HG03469 (cell line): ENCODE results near the gene SPAM1.
"Not testable (repeated sequence)": the region's sequence is repeated elsewhere in the genome, so short reads cannot be mapped to it uniquely, and the experiment has no call there.

Source experiments
- ATAC-seq: cut with Tn5 transposase; IDR thresholded peaks from one replicate; pipeline ENCODE4 v1.9.1; 2021; ENCODE audit warnings: mild to moderate bottlenecking, moderate library complexity, moderate number of reproducible peaks; ENCODE audit not compliant: unreplicated experiment

Gene SPAM1

GRCh38 chr7:123945938-123946337 lies 20.9 kb downstream of the SPAM1 start:
- no peak for ATAC-seq

- no peak for ATAC-seq
Observed at GRCh38 chr7:123948136-123948535, 23.1 kb downstream of the SPAM1 start.

DNA sequence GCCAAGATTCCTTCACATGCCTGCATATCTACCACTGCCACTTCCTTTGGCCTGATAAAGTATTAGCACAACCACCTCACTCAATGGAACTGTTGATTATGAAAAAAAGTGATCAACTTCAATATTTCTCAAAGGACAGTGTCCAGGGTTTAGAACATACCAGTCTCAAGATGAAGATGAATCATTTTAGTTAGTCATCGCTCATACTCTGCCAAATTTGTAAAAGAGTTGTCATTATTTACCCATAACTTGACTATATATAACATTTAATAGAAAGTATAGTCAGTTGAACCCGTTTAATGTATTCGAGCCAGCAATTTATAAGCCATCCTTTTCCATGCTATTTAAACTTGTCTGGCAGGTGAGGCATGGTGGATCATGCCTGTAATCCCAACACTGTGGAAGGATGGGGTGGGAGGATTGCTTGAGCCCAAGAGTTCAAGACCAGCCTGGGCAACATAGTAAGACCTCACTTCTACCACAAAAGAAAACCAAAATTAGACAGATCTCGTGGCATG lies 33.2 kb downstream of the SPAM1 start:
- ATAC-seq = no peak

DNA sequence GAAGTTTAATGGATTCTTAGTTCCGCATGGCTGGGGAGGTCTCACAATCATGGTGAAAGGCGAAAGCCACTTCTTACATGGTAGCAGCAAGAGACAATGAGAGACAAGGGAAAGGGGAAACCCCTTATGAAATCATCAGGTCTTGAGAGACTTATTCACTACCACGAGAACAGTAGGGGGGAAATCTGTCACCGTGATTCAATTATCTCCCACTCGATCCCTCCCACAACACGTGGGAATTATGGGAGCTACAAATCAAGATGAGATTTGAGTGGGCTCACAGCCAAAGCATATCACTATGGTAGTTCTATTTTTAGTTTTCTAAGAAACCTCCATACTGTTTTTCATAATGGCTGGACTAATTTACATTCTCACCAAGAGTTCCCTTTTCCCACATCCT lies 36.7 kb downstream of the SPAM1 start:
- no peak for ATAC-seq

DNA sequence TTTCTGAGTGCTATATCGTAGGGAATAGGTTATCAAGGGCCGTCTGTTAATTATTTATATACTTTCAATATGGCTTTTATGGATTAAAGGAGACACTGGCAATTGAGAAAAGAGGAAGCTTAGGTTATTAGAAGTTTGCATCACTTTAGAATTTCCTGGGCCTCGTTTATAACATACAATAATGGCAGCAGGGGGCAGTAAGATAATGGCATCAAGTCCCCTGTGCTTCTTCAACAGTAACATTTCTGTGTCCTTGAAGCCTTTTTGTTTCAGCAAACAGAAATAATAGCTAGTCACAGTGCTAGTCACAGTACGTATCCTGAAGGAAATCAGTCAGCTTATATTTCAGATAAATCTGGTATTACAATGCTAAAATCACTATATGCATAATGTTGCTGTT lies 41.9 kb downstream of the SPAM1 start:
- no peak for ATAC-seq

- ATAC-seq = no peak
Observed at GRCh38 chr7:123972045-123972444, 47.0 kb downstream of the SPAM1 start.

DNA sequence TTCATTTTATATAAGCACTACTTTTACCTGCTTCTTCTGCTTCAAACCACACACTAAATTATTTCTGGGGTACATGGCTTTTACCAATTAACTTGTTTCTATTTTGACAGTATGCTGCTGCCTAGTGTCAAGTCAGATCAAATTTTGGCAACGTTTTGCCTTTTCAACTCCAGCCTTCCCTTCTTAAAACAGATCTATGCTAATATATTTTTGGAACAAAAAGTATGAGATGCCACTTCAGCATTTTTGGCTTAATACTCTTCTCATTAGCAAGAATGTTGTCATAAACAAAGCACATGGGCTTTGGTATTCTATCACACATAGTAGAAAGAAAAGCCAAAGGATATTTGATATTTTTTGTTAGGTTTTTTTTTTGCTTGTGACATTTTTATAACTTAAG lies 47.8 kb downstream of the SPAM1 start:
- no peak for ATAC-seq

- peak; percentile 50 for ATAC-seq
Observed at GRCh38 chr7:123974326-123974908, 49.4 kb downstream of the SPAM1 start.

DNA sequence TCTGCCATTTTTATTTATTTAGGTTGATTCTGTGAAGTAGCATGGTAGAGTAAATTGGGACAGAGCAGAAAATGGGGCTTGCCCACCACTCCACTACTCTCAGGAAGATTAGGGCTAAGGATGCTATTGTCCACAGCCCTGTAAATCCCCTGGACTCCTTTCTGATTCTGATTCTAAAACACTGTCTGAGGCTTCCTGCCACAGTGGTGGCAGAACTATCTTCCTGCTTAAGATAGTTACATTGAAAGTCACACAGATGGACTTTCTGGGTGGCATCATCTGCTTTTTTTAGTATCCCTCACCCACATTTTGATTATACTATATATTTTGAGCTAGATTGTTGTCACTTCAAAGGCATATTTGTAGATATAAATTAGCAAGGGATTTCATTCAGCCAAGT lies 50.0 kb downstream of the SPAM1 start:
- ATAC-seq = no peak

DNA sequence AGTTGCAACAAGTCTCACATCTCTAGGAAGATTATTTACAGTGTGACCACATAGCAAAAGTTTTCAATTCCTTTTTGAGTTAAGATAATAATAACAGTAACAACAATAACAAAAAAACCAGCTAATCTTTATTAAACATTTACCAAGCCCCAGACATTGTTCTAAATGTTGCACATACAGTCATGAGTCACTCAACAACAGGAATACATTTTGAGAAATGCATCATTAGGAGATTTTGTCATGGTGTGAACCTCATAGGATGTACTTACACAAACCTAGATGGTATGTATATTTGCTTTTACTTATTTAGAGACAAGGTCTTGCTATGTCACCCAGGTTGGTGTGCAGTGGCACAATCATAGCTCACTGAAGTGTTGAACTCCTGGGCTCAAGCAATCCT lies 52.0 kb downstream of the SPAM1 start:
- ATAC-seq = no peak

GRCh38 chr7:123979876-123980275 lies 54.8 kb downstream of the SPAM1 start:
- no peak for ATAC-seq

- no peak for ATAC-seq
Observed at GRCh38 chr7:123987445-123987844, 62.4 kb downstream of the SPAM1 start.

GRCh38 chr7:123992913-123993518 lies 68.0 kb downstream of the SPAM1 start:
- ATAC-seq = no peak

GRCh38 chr7:123993996-123994395 lies 69.0 kb downstream of the SPAM1 start:
- ATAC-seq = no peak

DNA sequence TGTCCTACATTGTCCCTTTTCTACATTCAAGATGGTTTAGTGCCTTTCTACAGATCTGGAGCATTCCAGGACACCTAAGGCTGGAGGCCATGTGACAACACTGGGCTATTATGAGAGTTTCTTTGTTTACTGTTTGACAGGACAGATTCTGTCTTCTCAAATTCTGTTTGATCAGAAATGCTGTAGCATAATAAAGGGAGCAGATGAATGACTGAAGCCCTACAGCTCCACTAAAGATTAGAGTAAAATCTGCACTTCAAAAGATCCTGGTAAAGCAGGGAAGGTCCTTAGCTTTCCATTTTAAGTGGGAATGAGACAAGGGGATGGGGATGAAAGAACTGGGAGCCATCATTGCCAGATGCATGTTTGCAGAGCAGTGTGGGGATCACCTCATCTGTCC lies 69.4 kb downstream of the SPAM1 start:
- ATAC-seq = no peak

GRCh38 chr7:123995617-123996326 lies 70.7 kb downstream of the SPAM1 start:
- ATAC-seq = no peak

- no peak for ATAC-seq
Observed at GRCh38 chr7:123996327-123996625, 71.2 kb downstream of the SPAM1 start.

GRCh38 chr7:123998921-123999320 lies 73.9 kb downstream of the SPAM1 start:
- no peak for ATAC-seq

DNA sequence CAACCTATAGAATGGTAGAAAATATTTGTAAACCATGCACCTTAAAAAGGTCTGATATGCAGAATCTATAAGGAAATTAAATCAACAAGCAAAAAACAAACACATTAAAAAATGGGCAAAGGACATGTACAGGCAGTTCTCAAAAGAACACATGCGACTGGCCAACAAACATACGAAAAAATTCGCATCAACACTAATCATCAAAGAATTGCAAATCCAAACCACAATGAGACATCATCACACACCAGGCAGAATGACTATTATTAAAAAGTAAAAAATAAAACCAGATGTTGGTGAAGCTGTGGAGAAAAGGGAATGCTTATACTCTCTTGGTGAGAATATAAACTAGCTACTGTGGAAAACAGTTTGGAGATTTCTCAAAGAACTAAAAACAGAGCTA lies 74.7 kb downstream of the SPAM1 start:
- no peak for ATAC-seq

DNA sequence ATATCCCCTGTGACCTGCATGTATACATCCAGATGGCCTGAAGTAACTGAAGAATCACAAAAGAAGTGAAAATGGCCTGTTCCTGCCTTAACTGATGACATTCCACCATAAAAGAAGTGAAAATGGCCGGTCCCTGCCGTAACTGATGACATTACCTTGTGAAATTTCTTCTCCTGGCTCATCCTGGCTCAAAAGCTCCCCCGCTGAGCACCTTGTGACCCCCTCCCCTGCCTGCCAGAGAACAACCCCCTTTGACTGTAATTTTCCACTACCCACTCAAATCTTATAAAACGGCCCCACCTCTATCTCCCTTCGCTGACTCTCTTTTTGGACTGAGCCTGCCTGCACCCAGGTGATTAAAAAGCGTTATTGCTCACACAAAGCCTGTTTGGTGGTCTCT lies 83.3 kb downstream of the SPAM1 start:
- not testable (repeated sequence) for ATAC-seq

DNA sequence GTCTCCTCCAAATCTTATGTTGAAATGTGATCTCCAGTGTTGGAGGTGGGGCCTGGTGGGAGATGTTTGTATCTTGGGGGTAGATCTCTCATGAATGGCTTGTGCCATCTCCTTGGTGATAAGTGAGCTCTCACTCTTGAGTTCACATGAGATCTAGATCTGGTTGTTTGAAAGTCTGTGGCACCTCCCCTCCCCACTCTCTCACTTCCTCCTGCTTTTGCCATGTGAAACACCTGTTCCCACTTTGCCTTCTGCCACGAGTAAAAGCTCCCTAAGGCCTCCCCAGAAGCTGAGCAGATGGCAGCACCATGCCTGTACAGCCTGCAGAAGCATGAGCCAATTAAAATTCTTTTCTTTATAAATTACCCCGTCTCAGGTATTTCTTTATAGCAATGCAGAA lies 84.3 kb downstream of the SPAM1 start:
- no peak for ATAC-seq
